Psoas muscle (tissue), 8 donors: ENCODE measurements around the gene CPE. TPM values are rescaled to one million over a fixed set of nuclear protein-coding genes. Genes with fewer than 3 reads are reported as not detected.
A peak's percentile ranks its signal among the peaks of the same experiment; 100 is the strongest.

Experiments
- ATAC-seq, 4 donors: fragments of 200-7000 bp; cut with Tn5 transposase; one replicate each; pipeline ENCODE4 v1.9.1; 2020; ENCODE audit warnings: moderate library complexity in 3 of 4, mild to moderate bottlenecking in 2 of 4
- DNase-seq, 2 donors: peaks; one replicate each; pipeline ENCODE4 v3.0.0-alpha.2; 2020
- H3K27ac ChIP-seq: fragments of 200-600 bp; one replicate; pipeline ENCODE4 v1.8.0; 2022
- H3K27me3 ChIP-seq, 3 donors: fragments of 200-600 bp in 1 of 3; one replicate each; pipeline versions ENCODE4 v1.6.1 to v1.8.0; 2013 to 2022; ENCODE audit warnings: low read length in 2 of 3, mild to moderate bottlenecking in 2 of 3, moderate library complexity in 1 of 3; ENCODE audit not compliant: insufficient read depth in 3 of 3
- H3K36me3 ChIP-seq, 2 donors: fragments of 200-600 bp in 1 of 2; one replicate each; pipeline versions ENCODE4 v1.6.1 to v1.8.0; 2013 to 2022; ENCODE audit warnings: low read depth in 1 of 2, mild to moderate bottlenecking in 1 of 2, moderate library complexity in 1 of 2; ENCODE audit not compliant: insufficient read depth in 1 of 2
- H3K4me1 ChIP-seq: fragments of 200-600 bp; one replicate; pipeline ENCODE4 v1.8.0; 2022
- H3K4me3 ChIP-seq: fragments of 200-600 bp; one replicate; pipeline ENCODE4 v1.8.0; 2022; ENCODE audit warnings: mild to moderate bottlenecking
- H3K9me3 ChIP-seq: fragments of 200-600 bp; one replicate; pipeline ENCODE4 v1.8.0; 2022
- CTCF ChIP-seq: fragments of 200-600 bp; IDR thresholded peaks from one replicate; pipeline ENCODE4 v1.8.0; 2022; ENCODE audit warnings: antibody characterized with exemption
- WGBS, 3 donors: extraction: QIAGEN DNeasy Blood & Tissue Kit; methylation state at CpG; one replicate each; pipeline versions ENCODE4 v1.1.6 to v1.1.7; 2013; 5-methylcytosine and 5-hydroxymethylcytosine counted together
- intact Hi-C, 2 donors: fragments of 100-400 bp; cut with DNase I; formaldehyde crosslinking; loops; one replicate each; pipeline versions ENCODE4 v1.11.0 to v1.14.2; 2022
- long read RNA-seq, 2 donors: library from polyadenylated mRNA; unstranded; transcript quantifications; one replicate each; pipeline ENCODE4 v2.0.0, GENCODE V29; 2021
- polyA plus RNA-seq, 3 donors: library from polyadenylated mRNA; stranded (reverse); fragments of 200-250 nt; gene quantifications; one replicate each; pipeline ENCODE4 v1.2.3, GENCODE V29; 2013
- total RNA-seq, 4 donors: library from RNA; stranded (reverse); fragmentation: NEBNext Ultra II Directional in 2 of 4; extraction: Animal tissue kit (Norgen Biotek cat#: 25700) in 2 of 4; gene quantifications; one replicate each; pipeline versions ENCODE4 v1.2.1 to v1.2.4, GENCODE V29; 2021 to 2023
- donor health status: healthy with polysubstance abuse.
- donor health status: DM: no; HTN: no; CAD: no; lungs with moderate emphysema.
- donor health status: Bipolar disorder and iron deficiency.
- donor health status: healthy.
- donor health status: DM: yes; HTN: yes; CAD: no.
- donor health status: DM: no; HTN: no; CAD: no.
- donor health status: DM: no; HTN: no; CAD: no.
- donor health status: DM: yes; HTN: yes; CAD: no.

Gene CPE
- total RNA-seq = 10 to 100 TPM; 12.2 to 34.8 (median 22.4) TPM
- 10 to 100 TPM in 2 of 3 donors, 1 to 10 TPM in 1; 9.4 to 10.3 (median 10.1) TPM for polyA plus RNA-seq
- long read RNA-seq, donor 1, transcript CPE-201 (9 exons, 2,421 nt) = major isoform, 34 of 35 reads
- long read RNA-seq, donor 1, partial matches to known transcripts = 1 of 35 reads
- long read RNA-seq, donor 1, other reads (novel, unspliced or antisense) = 0 of 35 reads
- long read RNA-seq, donor 2, transcript CPE-201 (9 exons, 2,421 nt) = major isoform, 37 of 37 reads
- long read RNA-seq, donor 2, partial matches to known transcripts = 0 of 37 reads
- long read RNA-seq, donor 2, other reads (novel, unspliced or antisense) = 0 of 37 reads

GRCh38 chr4:165378745-165379677 lies at the start of gene CPE:
CPE (plus strand) TSS chr4:165379008; CDS start chr4:165379222, 214 bp downstream.
- no peaks in the 10 kb centered on the region for H3K36me3 ChIP-seq
- H3K9me3 ChIP-seq = peaks cover 7% of the 10 kb centered on the region
- H3K4me1 ChIP-seq = no peaks in the 10 kb centered on the region
- peaks cover 0 to 34% (median 1%) of the 10 kb centered on the region in 3 donors for H3K27me3 ChIP-seq
- 1 to 2% (median 1%) methylated on average over 62 to 82 of the region's 82 CpGs for WGBS, 3 donors
- peak within 1 kb of the TSS; percentile 55 for H3K4me3 ChIP-seq
- peak within 1 kb of the TSS; percentile 24 for H3K27ac ChIP-seq
- ATAC-seq (peak; percentile 71 to 98 (median 96)), DNase-seq (peak; percentile 81 to 82)
- intact Hi-C loops = no loop called here
- TF ChIP-seq CTCF = peak; percentile 35

GRCh38 chr4:165330071-165330470 lies 48.7 kb upstream of the CPE start:
- Histone ChIP-seq H3K36me3 (peaks cover 0 to 6% of the 10 kb centered on the region in 2 donors), H3K4me1 (peaks cover 10% of the 10 kb centered on the region), H3K27ac (no peak overlapping the region), H3K9me3 (no peaks in the 10 kb centered on the region), H3K4me3 (no peak overlapping the region), H3K27me3 (no peaks in the 10 kb centered on the region)
- ATAC-seq = no peak
- TF ChIP-seq CTCF = no peak
- intact Hi-C loops = no loop called here
- no peak for DNase-seq
- WGBS, 3 donors = 93 to 100% (median 95%) methylated on average over 2 of the region's 2 CpGs

GRCh38 chr4:165330666-165331065 lies 48.1 kb upstream of the CPE start:
- DNase-seq (no peak), ATAC-seq (no peak)
- no peaks in the 10 kb centered on the region for H3K27me3 ChIP-seq
- peaks cover 10% of the 10 kb centered on the region for H3K4me1 ChIP-seq
- TF ChIP-seq CTCF = no peak
- no peak overlapping the region for H3K4me3 ChIP-seq
- intact Hi-C loops = no loop called here
- no peaks in the 10 kb centered on the region for H3K9me3 ChIP-seq
- peaks cover 0 to 6% of the 10 kb centered on the region in 2 donors for H3K36me3 ChIP-seq
- 85 to 89% (median 88%) methylated on average over 5 of the region's 5 CpGs for WGBS, 3 donors
- no peak overlapping the region for H3K27ac ChIP-seq

GRCh38 chr4:165331359-165331758 lies 47.4 kb upstream of the CPE start:
- no peaks in the 10 kb centered on the region for H3K27me3 ChIP-seq
- H3K36me3 ChIP-seq = peaks cover 0 to 6% of the 10 kb centered on the region in 2 donors
- H3K4me1 ChIP-seq = peaks cover 7% of the 10 kb centered on the region
- no peak overlapping the region for H3K4me3 ChIP-seq
- ATAC-seq = no peak
- DNase-seq = no peak
- no peak for TF ChIP-seq CTCF
- no peak overlapping the region for H3K27ac ChIP-seq
- intact Hi-C loops = no loop called here
- WGBS, 3 donors = 66 to 82% (median 76%) methylated on average over 1 of the region's 1 CpG
- H3K9me3 ChIP-seq = no peaks in the 10 kb centered on the region
